ENCODE results near the gene RBKS.

Gene RBKS

GRCh38 chr2:27756544-27757498 is 133.4 kb downstream of the RBKS start:
- Histone ChIP-seq H3K27me3 (ENCODE audit: low read depth, low read length) (no peaks in the 10 kb centered on the region), H3K27ac (ENCODE audit: low read length) (no peak overlapping the region), H4K20me1 (ENCODE audit: insufficient read depth, low read length) (no peaks in the 10 kb centered on the region), H2AFZ (ENCODE audit: low read depth, low read length) (peak overlapping the region; percentile 51), H3K4me2 (ENCODE audit: low read length) (no peak overlapping the region), H3K9me3 (ENCODE audit: insufficient read depth, low read length) (no peaks in the 10 kb centered on the region), H3K9ac (ENCODE audit: low read length) (no peak overlapping the region), H3K36me3 (replicated peaks; ENCODE audit: low read depth, low read length) (no peaks in the 10 kb centered on the region), H3K79me2 (ENCODE audit: low read length) (no peaks in the 10 kb centered on the region), H3K4me3 (ENCODE audit: low read length) (no peak overlapping the region), H3K4me1 (ENCODE audit: low read length) (peaks cover 29% of the 10 kb centered on the region)
- no peak for TF ChIP-seq CTCF (IDR thresholded peaks at IDR 0.05; ENCODE audit: low read depth, low read length)

GRCh38 chr2:27756091-27756490 is 134.1 kb downstream of the RBKS start:
- no peak overlapping the region for H3K9ac ChIP-seq (ENCODE audit: low read length)
- peaks cover 29% of the 10 kb centered on the region for H3K4me1 ChIP-seq (ENCODE audit: low read length)
- H4K20me1 ChIP-seq (ENCODE audit: insufficient read depth, low read length) = no peaks in the 10 kb centered on the region
- H3K4me3 ChIP-seq (ENCODE audit: low read length) = no peak overlapping the region
- no peaks in the 10 kb centered on the region for H3K27me3 ChIP-seq (ENCODE audit: low read depth, low read length)
- H3K36me3 ChIP-seq (replicated peaks; ENCODE audit: low read depth, low read length) = no peaks in the 10 kb centered on the region
- no peaks in the 10 kb centered on the region for H3K79me2 ChIP-seq (ENCODE audit: low read length)
- TF ChIP-seq CTCF (IDR thresholded peaks at IDR 0.05; ENCODE audit: low read depth, low read length) (no peak), EZH2phosphoT487 (IDR thresholded peaks at IDR 0.05; ENCODE audit: low read depth) (no peak)
- H3K9me3 ChIP-seq (ENCODE audit: insufficient read depth, low read length) = no peaks in the 10 kb centered on the region
- no peak overlapping the region for H3K4me2 ChIP-seq (ENCODE audit: low read length)
- no peak overlapping the region for H3K27ac ChIP-seq (ENCODE audit: low read length)
- H2AFZ ChIP-seq (ENCODE audit: low read depth, low read length) = no peak overlapping the region

DNA sequence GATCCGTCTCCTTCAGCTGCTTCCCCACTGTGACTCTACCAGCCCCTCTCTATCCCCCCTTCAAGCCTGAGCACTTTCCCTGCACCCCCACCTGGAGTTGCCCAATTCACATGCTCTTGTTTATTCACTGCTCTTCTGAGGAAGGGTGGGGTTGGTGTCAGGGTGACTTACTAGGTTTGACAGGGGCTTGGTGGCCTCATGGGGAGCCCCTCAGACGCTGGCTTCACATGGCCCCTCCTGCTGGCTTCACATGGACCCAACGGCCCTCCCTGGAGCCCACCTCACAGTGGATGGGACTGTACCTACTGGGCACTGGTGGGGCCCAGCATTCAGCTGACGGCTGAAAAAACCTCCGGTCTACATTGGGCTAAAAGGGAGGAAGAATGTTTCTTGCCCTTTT is 135.4 kb downstream of the RBKS start:
- Histone ChIP-seq H3K27ac (ENCODE audit: low read length) (no peak overlapping the region), H3K36me3 (replicated peaks; ENCODE audit: low read depth, low read length) (no peaks in the 10 kb centered on the region), H3K4me2 (ENCODE audit: low read length) (no peak overlapping the region), H3K79me2 (ENCODE audit: low read length) (no peaks in the 10 kb centered on the region), H3K9me3 (ENCODE audit: insufficient read depth, low read length) (no peaks in the 10 kb centered on the region), H4K20me1 (ENCODE audit: insufficient read depth, low read length) (no peaks in the 10 kb centered on the region), H3K9ac (ENCODE audit: low read length) (no peak overlapping the region), H3K27me3 (ENCODE audit: low read depth, low read length) (no peaks in the 10 kb centered on the region), H2AFZ (ENCODE audit: low read depth, low read length) (no peak overlapping the region), H3K4me1 (ENCODE audit: low read length) (peaks cover 29% of the 10 kb centered on the region), H3K4me3 (ENCODE audit: low read length) (no peak overlapping the region)
- no peak for TF ChIP-seq CTCF (IDR thresholded peaks at IDR 0.05; ENCODE audit: low read depth, low read length)
- no peak for TF ChIP-seq EZH2phosphoT487 (IDR thresholded peaks at IDR 0.05; ENCODE audit: low read depth)

DNA sequence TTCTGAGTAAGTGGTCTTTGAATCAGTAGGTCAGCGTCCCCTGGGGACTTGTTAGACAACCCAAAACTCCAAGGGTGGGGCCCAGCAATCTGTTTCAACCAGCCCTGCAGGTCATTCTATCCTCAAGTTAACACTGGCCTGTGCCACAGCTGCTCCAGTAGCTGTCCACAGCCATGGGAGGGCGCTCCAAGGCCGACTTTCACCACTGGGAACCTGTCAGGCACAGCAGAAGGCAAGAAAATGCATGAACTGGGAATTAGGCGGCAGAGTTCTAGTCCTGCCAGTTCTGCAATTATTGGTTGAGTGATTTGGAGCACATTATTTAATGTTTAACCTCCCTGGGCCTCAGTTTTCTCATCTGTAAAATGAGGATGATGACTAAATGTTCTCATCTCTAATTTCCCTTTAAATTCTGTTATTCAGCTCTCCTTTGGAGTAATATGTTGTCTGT is 136.0 kb downstream of the RBKS start:
- Histone ChIP-seq H3K9me3 (ENCODE audit: insufficient read depth, low read length) (no peaks in the 10 kb centered on the region), H4K20me1 (ENCODE audit: insufficient read depth, low read length) (no peaks in the 10 kb centered on the region), H3K4me2 (ENCODE audit: low read length) (no peak overlapping the region), H2AFZ (ENCODE audit: low read depth, low read length) (no peak overlapping the region), H3K27ac (ENCODE audit: low read length) (no peak overlapping the region), H3K27me3 (ENCODE audit: low read depth, low read length) (peaks cover 5% of the 10 kb centered on the region; the same call in 1 of the 2 replicates), H3K9ac (ENCODE audit: low read length) (no peak overlapping the region), H3K4me3 (ENCODE audit: low read length) (no peak overlapping the region), H3K79me2 (ENCODE audit: low read length) (no peaks in the 10 kb centered on the region), H3K36me3 (replicated peaks; ENCODE audit: low read depth, low read length) (no peaks in the 10 kb centered on the region), H3K4me1 (ENCODE audit: low read length) (peaks cover 29% of the 10 kb centered on the region)
- TF ChIP-seq CTCF (IDR thresholded peaks at IDR 0.05; ENCODE audit: low read depth, low read length) = peak; percentile 94
- TF ChIP-seq EZH2phosphoT487 (IDR thresholded peaks at IDR 0.05; ENCODE audit: low read depth) = no peak
